ENCODE data around the gene DIP2C. TPM values are rescaled to one million over a fixed set of nuclear protein-coding genes. Genes with fewer than 3 reads are reported as not detected.

The DIP2C gene
- total and polyA plus RNA-seq, 8 donors, result 2.4 to 40.1 (median 21.0) TPM

DNA sequence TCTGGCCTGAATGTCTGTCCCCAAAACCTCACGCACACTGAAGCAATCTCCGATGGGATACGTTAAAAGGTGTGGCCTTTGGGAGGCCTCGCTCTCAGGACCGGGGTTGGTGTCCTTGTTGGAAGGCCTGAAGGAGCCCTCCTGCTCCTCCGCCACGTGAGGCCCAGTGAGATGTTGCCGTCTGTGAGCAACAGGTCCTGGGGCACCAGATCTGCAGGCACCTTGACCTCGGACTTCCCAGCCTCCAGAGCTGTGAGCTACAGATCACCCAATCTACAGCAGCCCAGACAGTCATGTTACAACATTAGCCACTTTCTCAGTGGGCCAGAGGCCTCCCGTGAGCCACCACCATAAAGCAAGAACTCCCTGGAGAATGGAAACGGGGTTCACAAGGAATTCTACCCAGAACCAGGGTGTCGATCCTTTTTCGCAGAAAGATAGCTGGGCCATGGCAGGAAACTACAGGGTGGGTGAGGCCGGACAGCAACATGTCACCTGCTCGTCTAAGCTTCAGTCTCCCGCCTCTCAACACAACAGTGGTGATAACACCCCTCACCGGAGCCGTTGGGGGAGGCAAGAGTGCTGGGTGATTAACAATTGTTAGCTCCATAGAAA is 87.0 kb downstream of the DIP2C start:
- 87 to 94% (median 92%) methylated on average over 14 to 18 of the region's 18 CpGs for WGBS, 5 donors
- no peak overlapping the region for H3K27ac ChIP-seq
- peaks cover 25 to 73% (median 38%) of the 10 kb centered on the region in 4 donors for H3K4me1 ChIP-seq
- DNase-seq, result peak in 1 of 2 donors; percentile 17
- no peak overlapping the region for H3K4me3 ChIP-seq
- no peaks in the 10 kb centered on the region for H3K9me3 ChIP-seq
- intact Hi-C loops (cut with DNase I; ENCODE audit: low total_unique reads), result no loop called here
- no peaks in the 10 kb centered on the region for H3K36me3 ChIP-seq
- TF ChIP-seq, protein P1, sequence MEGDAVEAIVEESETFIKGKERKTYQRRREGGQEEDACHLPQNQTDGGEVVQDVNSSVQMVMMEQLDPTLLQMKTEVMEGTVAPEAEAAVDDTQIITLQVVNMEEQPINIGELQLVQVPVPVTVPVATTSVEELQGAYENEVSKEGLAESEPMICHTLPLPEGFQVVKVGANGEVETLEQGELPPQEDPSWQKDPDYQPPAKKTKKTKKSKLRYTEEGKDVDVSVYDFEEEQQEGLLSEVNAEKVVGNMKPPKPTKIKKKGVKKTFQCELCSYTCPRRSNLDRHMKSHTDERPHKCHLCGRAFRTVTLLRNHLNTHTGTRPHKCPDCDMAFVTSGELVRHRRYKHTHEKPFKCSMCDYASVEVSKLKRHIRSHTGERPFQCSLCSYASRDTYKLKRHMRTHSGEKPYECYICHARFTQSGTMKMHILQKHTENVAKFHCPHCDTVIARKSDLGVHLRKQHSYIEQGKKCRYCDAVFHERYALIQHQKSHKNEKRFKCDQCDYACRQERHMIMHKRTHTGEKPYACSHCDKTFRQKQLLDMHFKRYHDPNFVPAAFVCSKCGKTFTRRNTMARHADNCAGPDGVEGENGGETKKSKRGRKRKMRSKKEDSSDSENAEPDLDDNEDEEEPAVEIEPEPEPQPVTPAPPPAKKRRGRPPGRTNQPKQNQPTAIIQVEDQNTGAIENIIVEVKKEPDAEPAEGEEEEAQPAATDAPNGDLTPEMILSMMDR (IDR thresholded peaks at IDR 0.05), result no peak
- TF ChIP-seq POLR2AphosphoS5 (IDR thresholded peaks at IDR 0.05) (no peak), EP300 (IDR thresholded peaks at IDR 0.05) (no peak), POLR2A (IDR thresholded peaks at IDR 0.05) (no peak)
- H3K27me3 ChIP-seq, result no peaks in the 10 kb centered on the region

DNA sequence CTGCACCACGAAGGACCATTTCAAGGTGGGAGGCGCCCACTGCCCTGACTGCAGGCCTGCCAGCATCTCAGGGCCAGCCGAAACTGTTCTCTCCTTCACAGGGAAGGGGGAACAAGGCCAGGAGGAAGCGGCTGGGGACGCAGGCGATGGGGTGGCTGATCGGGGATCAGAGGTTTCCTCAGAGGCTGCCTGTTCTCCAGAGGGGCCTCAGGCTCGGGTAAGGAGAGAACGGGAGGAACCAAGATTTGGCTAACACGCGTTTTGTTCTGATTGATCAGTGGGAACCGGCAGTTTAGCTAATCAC is 87.9 kb downstream of the DIP2C start:
- no peaks in the 10 kb centered on the region for H3K9me3 ChIP-seq
- H3K4me3 ChIP-seq, result no peak overlapping the region
- TF ChIP-seq EP300 (IDR thresholded peaks at IDR 0.05), result no peak
- TF ChIP-seq, protein P1 (IDR thresholded peaks at IDR 0.05), result no peak
- TF ChIP-seq POLR2AphosphoS5 (IDR thresholded peaks at IDR 0.05), result no peak
- no peak for TF ChIP-seq POLR2A (IDR thresholded peaks at IDR 0.05)
- DNase-seq, result no peak
- intact Hi-C loops (cut with DNase I; ENCODE audit: low total_unique reads), result no loop called here
- no peaks in the 10 kb centered on the region for H3K36me3 ChIP-seq
- H3K4me1 ChIP-seq, result peaks cover 22 to 66% (median 35%) of the 10 kb centered on the region in 4 donors
- H3K27me3 ChIP-seq, result no peaks in the 10 kb centered on the region
- 24 to 70% (median 50%) methylated on average over 12 of the region's 12 CpGs for WGBS, 5 donors
- H3K27ac ChIP-seq, result peak overlapping the region in 3 of 5 donors; percentile 54 to 73 (median 73)

DNA sequence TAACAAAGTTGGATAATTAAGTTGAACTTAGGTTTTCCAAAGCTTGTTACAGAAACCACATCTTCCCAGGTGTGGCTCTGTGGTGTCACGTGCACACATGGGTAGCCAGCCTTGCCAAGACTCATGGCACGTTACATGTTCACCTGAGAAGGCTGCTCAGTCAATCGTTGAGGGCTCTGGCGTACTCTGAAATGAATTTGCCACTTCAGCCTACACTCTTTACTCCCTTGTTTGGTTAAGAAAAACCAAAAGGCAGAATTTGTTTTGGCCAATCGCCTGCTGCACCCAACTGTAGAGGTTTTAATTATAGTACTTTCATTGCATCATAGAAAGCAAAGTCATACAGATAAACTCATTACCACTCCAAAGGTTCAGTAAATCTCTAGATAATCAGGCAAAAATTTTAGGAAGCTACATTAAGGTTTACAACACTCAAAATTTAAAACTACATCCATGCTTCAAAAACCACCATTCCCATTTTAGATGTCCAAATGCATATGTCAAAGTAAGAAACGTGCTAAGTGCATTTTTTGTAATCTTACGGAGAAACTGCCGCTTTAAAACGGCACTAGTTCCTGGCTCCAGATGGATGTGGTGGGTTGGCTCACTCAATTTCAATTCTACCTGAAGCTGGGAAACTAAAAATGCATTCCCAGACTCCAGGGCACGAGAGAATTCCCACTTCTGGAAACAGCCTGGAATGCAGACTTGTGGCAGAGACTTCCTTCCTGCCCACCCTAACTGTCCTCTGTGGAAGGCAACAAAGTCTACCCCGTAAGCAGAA is 88.4 kb downstream of the DIP2C start:
- Histone ChIP-seq H3K36me3 (no peaks in the 10 kb centered on the region), H3K4me1 (peaks cover 22 to 65% (median 35%) of the 10 kb centered on the region in 4 donors), H3K27ac (peak overlapping the region; percentile 18 to 73 (median 54)), H3K27me3 (no peaks in the 10 kb centered on the region), H3K4me3 (no peak overlapping the region), H3K9me3 (no peaks in the 10 kb centered on the region)
- peak in 1 of 2 donors; percentile 79 for DNase-seq
- intact Hi-C loops (cut with DNase I; ENCODE audit: low total_unique reads), result no loop called here
- TF ChIP-seq EP300 (IDR thresholded peaks at IDR 0.05) (no peak), POLR2AphosphoS5 (IDR thresholded peaks at IDR 0.05) (peak in 1 of 3 donors; percentile 3)
- WGBS, 5 donors, result 35 to 60% (median 47%) methylated on average over 11 of the region's 11 CpGs

DNA sequence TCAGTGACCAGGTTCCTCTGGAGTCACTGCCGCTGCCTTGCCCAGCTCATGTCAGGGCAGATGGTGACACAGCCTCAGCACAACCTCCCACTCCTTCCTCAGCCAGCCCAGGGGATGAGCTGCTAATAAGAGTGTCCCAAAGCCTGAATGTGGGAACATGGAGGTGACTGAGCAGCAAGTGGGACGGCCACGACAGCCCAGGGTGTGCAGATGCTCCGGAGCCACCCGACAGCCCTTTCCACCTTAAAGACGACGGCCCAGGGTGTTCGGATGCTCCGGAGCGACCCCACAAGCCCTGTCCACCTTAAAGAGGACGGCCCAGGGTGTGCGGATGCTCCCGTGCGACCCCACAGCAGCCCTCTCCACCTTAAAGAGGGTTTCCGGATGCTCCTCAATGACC is 89.2 kb downstream of the DIP2C start:
- Histone ChIP-seq H3K4me1 (peaks cover 22 to 64% (median 35%) of the 10 kb centered on the region in 4 donors), H3K9me3 (no peaks in the 10 kb centered on the region), H3K36me3 (no peaks in the 10 kb centered on the region), H3K4me3 (no peak overlapping the region), H3K27me3 (no peaks in the 10 kb centered on the region), H3K27ac (peak overlapping the region; percentile 18 to 73 (median 45))
- no peak for DNase-seq
- TF ChIP-seq EP300 (IDR thresholded peaks at IDR 0.05) (no peak), POLR2A (IDR thresholded peaks at IDR 0.05) (no peak), POLR2AphosphoS5 (IDR thresholded peaks at IDR 0.05) (no peak)
- TF ChIP-seq, protein P1 (IDR thresholded peaks at IDR 0.05), result no peak
- intact Hi-C loops (cut with DNase I; ENCODE audit: low total_unique reads), result no loop called here
- WGBS, 5 donors, result 81 to 96% (median 93%) methylated on average over 11 to 15 of the region's 15 CpGs

Measured in stomach (tissue), 9 donors.